Stimulated activated naive CD8-positive, alpha-beta T cell treated with anti-CD3 and anti-CD28 coated beads, Interleukin-15, amount 100 ng/mL, for 72 hours (primary cell): ENCODE measurements around the gene ZNF277.

Experiments used
- ATAC-seq: fragments of 150-1000 bp; cut with Tn5 transposase; 2 replicates; pipeline ENCODE4 v1.10.0; 2021; ENCODE audit warnings: mild to moderate bottlenecking, moderate library complexity
- DNase-seq, 2 donors: peaks; one replicate each; pipeline ENCODE4 v3.0.0; 2021 to 2022
- H3K27ac Mint-ChIP-seq, 2 donors: one replicate each; pipeline ENCODE4 v1.8.0; 2022; ENCODE audit warnings: mild to moderate bottlenecking in 2 of 2, mixed read lengths in 2 of 2, moderate library complexity in 2 of 2
- H3K27me3 Mint-ChIP-seq: one replicate; pipeline ENCODE4 v1.8.0; 2022; ENCODE audit warnings: mixed read lengths
- H3K4me1 Mint-ChIP-seq: one replicate; pipeline ENCODE4 v1.8.0; 2022; ENCODE audit warnings: mild to moderate bottlenecking, mixed read lengths
- H3K4me3 Mint-ChIP-seq, 2 donors: one replicate each; pipeline ENCODE4 v1.8.0; 2022; ENCODE audit warnings: mild to moderate bottlenecking in 2 of 2, mixed read lengths in 2 of 2, moderate library complexity in 1 of 2
- H3K9me3 Mint-ChIP-seq, 2 donors: one replicate each; pipeline ENCODE4 v1.8.0; 2022; ENCODE audit warnings: mixed read lengths in 2 of 2

Gene ZNF277

GRCh38 chr7:112279042-112279441 lies 72.5 kb downstream of the ZNF277 start:
- peaks cover 0 to 9% of the 10 kb centered on the region in 2 donors for H3K9me3 Mint-ChIP-seq
- H3K27me3 Mint-ChIP-seq, result no peaks in the 10 kb centered on the region
- H3K4me3 Mint-ChIP-seq, result no peak overlapping the region
- peaks cover 22% of the 10 kb centered on the region for H3K4me1 Mint-ChIP-seq
- ATAC-seq (no peak), DNase-seq (no peak)
- H3K27ac Mint-ChIP-seq, result no peak overlapping the region

GRCh38 chr7:112280267-112280666 lies 73.8 kb downstream of the ZNF277 start:
- Mint-ChIP-seq H3K4me1 (peaks cover 18% of the 10 kb centered on the region), H3K27me3 (no peaks in the 10 kb centered on the region), H3K27ac (no peak overlapping the region), H3K4me3 (no peak overlapping the region), H3K9me3 (peaks cover 0 to 9% of the 10 kb centered on the region in 2 donors)
- DNase-seq (no peak), ATAC-seq (no peak)

- peaks cover 0 to 9% of the 10 kb centered on the region in 2 donors for H3K9me3 Mint-ChIP-seq
- H3K27me3 Mint-ChIP-seq, result no peaks in the 10 kb centered on the region
- no peak overlapping the region for H3K4me3 Mint-ChIP-seq
- DNase-seq, result no peak
- no peak for ATAC-seq
- H3K4me1 Mint-ChIP-seq, result peaks cover 18% of the 10 kb centered on the region
- no peak overlapping the region for H3K27ac Mint-ChIP-seq
These were observed 76.1 kb downstream of the ZNF277 start for GRCh38 chr7:112282476-112283188.

GRCh38 chr7:112283382-112283910 lies 77.0 kb downstream of the ZNF277 start:
- H3K27me3 Mint-ChIP-seq, result no peaks in the 10 kb centered on the region
- DNase-seq, result no peak
- H3K9me3 Mint-ChIP-seq, result peaks cover 0 to 9% of the 10 kb centered on the region in 2 donors
- H3K4me1 Mint-ChIP-seq, result peaks cover 18% of the 10 kb centered on the region
- H3K4me3 Mint-ChIP-seq, result no peak overlapping the region
- peak overlapping the region in 1 of 2 donors; percentile 52 for H3K27ac Mint-ChIP-seq
- ATAC-seq, result no peak

GRCh38 chr7:112286250-112287086 lies 80.0 kb downstream of the ZNF277 start:
- no peak for DNase-seq
- H3K27ac Mint-ChIP-seq, result no peak overlapping the region
- H3K9me3 Mint-ChIP-seq, result no peaks in the 10 kb centered on the region
- H3K27me3 Mint-ChIP-seq, result no peaks in the 10 kb centered on the region
- no peak overlapping the region for H3K4me3 Mint-ChIP-seq
- H3K4me1 Mint-ChIP-seq, result peaks cover 18% of the 10 kb centered on the region
- ATAC-seq, result no peak

GRCh38 chr7:112288301-112288700 lies 81.8 kb downstream of the ZNF277 start:
- no peaks in the 10 kb centered on the region for H3K27me3 Mint-ChIP-seq
- H3K27ac Mint-ChIP-seq, result no peak overlapping the region
- DNase-seq (no peak), ATAC-seq (no peak)
- no peak overlapping the region for H3K4me3 Mint-ChIP-seq
- H3K9me3 Mint-ChIP-seq, result no peaks in the 10 kb centered on the region
- peaks cover 5% of the 10 kb centered on the region for H3K4me1 Mint-ChIP-seq

- Mint-ChIP-seq H3K27me3 (no peaks in the 10 kb centered on the region), H3K4me1 (no peaks in the 10 kb centered on the region), H3K4me3 (no peak overlapping the region), H3K9me3 (no peaks in the 10 kb centered on the region), H3K27ac (no peak overlapping the region)
- DNase-seq (no peak), ATAC-seq (no peak)
These were observed 83.6 kb downstream of the ZNF277 start for GRCh38 chr7:112290065-112290464.

GRCh38 chr7:112292162-112292561 lies 85.7 kb downstream of the ZNF277 start:
- no peak for DNase-seq
- Mint-ChIP-seq H3K4me1 (no peaks in the 10 kb centered on the region), H3K27ac (no peak overlapping the region)

GRCh38 chr7:112293416-112293815 lies 86.9 kb downstream of the ZNF277 start:
- Mint-ChIP-seq H3K9me3 (no peaks in the 10 kb centered on the region), H3K27me3 (no peaks in the 10 kb centered on the region), H3K4me3 (no peak overlapping the region), H3K27ac (no peak overlapping the region), H3K4me1 (no peaks in the 10 kb centered on the region)
- no peak for DNase-seq
- ATAC-seq, result no peak

More at GRCh38 chr7:112292162-112292561, 85.7 kb downstream of the ZNF277 start:
- no peak for ATAC-seq
- Mint-ChIP-seq H3K9me3 (no peaks in the 10 kb centered on the region), H3K27me3 (no peaks in the 10 kb centered on the region), H3K4me3 (no peak overlapping the region)

GRCh38 chr7:112296432-112296831 lies 89.9 kb downstream of the ZNF277 start:
- ATAC-seq, result no peak
- no peak for DNase-seq
- Mint-ChIP-seq H3K9me3 (no peaks in the 10 kb centered on the region), H3K4me3 (no peak overlapping the region), H3K27ac (no peak overlapping the region), H3K27me3 (no peaks in the 10 kb centered on the region), H3K4me1 (no peaks in the 10 kb centered on the region)

- DNase-seq, result no peak
- Mint-ChIP-seq H3K4me1 (peaks cover 12% of the 10 kb centered on the region), H3K9me3 (no peaks in the 10 kb centered on the region), H3K27me3 (no peaks in the 10 kb centered on the region), H3K4me3 (no peak overlapping the region), H3K27ac (no peak overlapping the region)
- no peak for ATAC-seq
These were observed 91.2 kb downstream of the ZNF277 start for GRCh38 chr7:112297681-112298080.

GRCh38 chr7:112298543-112299100 lies 92.1 kb downstream of the ZNF277 start:
- DNase-seq (no peak), ATAC-seq (no peak)
- Mint-ChIP-seq H3K9me3 (no peaks in the 10 kb centered on the region), H3K4me3 (no peak overlapping the region), H3K27ac (no peak overlapping the region), H3K27me3 (no peaks in the 10 kb centered on the region), H3K4me1 (peaks cover 14% of the 10 kb centered on the region)

- no peak overlapping the region for H3K27ac Mint-ChIP-seq
- no peak overlapping the region for H3K4me3 Mint-ChIP-seq
- ATAC-seq (no peak), DNase-seq (no peak)
- peaks cover 14% of the 10 kb centered on the region for H3K4me1 Mint-ChIP-seq
- no peaks in the 10 kb centered on the region for H3K27me3 Mint-ChIP-seq
- H3K9me3 Mint-ChIP-seq, result no peaks in the 10 kb centered on the region
These were observed 93.6 kb downstream of the ZNF277 start for GRCh38 chr7:112300072-112300471.

- Mint-ChIP-seq H3K4me3 (no peak overlapping the region), H3K9me3 (no peaks in the 10 kb centered on the region), H3K27ac (no peak overlapping the region), H3K4me1 (peaks cover 14% of the 10 kb centered on the region), H3K27me3 (no peaks in the 10 kb centered on the region)
- DNase-seq (no peak), ATAC-seq (no peak)
These were observed 94.4 kb downstream of the ZNF277 start for GRCh38 chr7:112300831-112301407.

- Mint-ChIP-seq H3K9me3 (no peaks in the 10 kb centered on the region), H3K27ac (no peak overlapping the region), H3K4me3 (no peak overlapping the region), H3K27me3 (no peaks in the 10 kb centered on the region), H3K4me1 (peaks cover 14% of the 10 kb centered on the region)
- no peak for ATAC-seq
- DNase-seq, result no peak
These were observed 96.1 kb downstream of the ZNF277 start for GRCh38 chr7:112302566-112302965.
